Urinary bladder (tissue), 4 donors: ENCODE data around the gene ST8SIA6. TPM values are rescaled to one million over a fixed set of nuclear protein-coding genes. Genes with fewer than 3 reads are reported as not detected.

Experiments
- DNase-seq: peaks from one replicate; pipeline ENCODE4 v3.0.0-alpha.2; 2015; ENCODE audit errors: extremely low spot score
- H3K27ac ChIP-seq: one replicate; pipeline ENCODE4 v1.5.1; 2013; ENCODE audit warnings: low read depth, mild to moderate bottlenecking, moderate library complexity
- H3K36me3 ChIP-seq: one replicate; pipeline ENCODE4 v1.6.1; 2013; ENCODE audit warnings: mild to moderate bottlenecking, moderate library complexity; ENCODE audit not compliant: insufficient read depth
- H3K4me1 ChIP-seq: one replicate; pipeline ENCODE4 v1.6.1; 2013; ENCODE audit warnings: mild to moderate bottlenecking, moderate library complexity; ENCODE audit not compliant: insufficient read depth
- H3K4me3 ChIP-seq: one replicate; pipeline ENCODE4 v1.5.1; 2013; ENCODE audit warnings: low read depth, low read length
- WGBS: extraction: QIAGEN DNeasy Blood & Tissue Kit; methylation state at CpG from one replicate; pipeline ENCODE4 v1.1.7; 2013; 5-methylcytosine and 5-hydroxymethylcytosine counted together
- polyA plus RNA-seq: library from polyadenylated mRNA; stranded (reverse); fragments of 200-250 nt; gene quantifications from one replicate; pipeline ENCODE4 v1.2.3, GENCODE V29; 2013
- total RNA-seq: library from RNA; depleted of rRNA; stranded (reverse); fragments of >200 nt; gene quantifications from one replicate; pipeline ENCODE4 v1.2.3, GENCODE V29; 2014
- donor health status: healthy with polysubstance abuse.
- donor health status: healthy.

The ST8SIA6 gene
- total and polyA plus RNA-seq, 2 donors: 0.79 to 3.7 TPM

DNA sequence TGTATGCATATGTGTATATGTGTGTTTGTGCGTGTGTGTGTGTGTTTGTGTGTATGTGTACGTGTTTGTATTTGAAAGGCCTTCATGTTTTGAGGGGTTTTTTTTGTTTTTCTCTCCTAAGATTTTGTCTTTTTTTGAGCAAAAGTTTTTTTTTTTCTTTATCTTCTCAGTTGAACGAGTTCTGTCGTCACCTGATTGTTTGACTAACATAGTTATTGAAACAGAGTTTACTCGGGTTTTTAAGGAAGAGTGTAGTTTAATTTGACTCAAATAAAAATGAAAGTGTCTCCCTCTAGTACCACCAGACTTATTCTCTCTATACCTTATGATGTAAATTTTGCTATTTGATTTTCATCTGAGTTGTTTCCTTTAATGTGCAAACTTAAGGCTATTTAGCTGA, 73.5 kb downstream of the ST8SIA6 start:
- DNase-seq: no peak
- 55% methylated on average over 5 of the region's 5 CpGs for WGBS
- H3K4me1 ChIP-seq: no peaks in the 10 kb centered on the region
- H3K36me3 ChIP-seq: no peaks in the 10 kb centered on the region
- no peak overlapping the region for H3K4me3 ChIP-seq
- no peak overlapping the region for H3K27ac ChIP-seq

DNA sequence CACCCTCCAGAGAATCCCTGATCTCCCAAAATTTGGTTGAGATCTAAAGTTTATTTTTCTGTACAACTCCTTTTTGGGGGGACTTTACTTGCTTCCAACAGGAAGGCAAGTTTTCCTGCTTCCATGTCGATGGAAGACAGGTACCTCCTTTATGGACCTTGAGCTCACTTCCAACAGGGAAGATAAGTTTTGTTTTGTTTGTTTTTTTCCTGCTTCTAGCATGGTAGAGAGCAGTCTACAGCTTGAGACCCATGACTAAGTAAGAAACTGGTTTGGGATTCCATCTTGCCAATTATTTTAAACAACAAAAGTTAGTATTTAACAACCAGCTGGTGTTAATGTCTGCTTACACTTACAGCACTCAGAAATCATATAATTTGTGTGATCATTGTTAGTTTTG, 74.4 kb downstream of the ST8SIA6 start:
- no peaks in the 10 kb centered on the region for H3K36me3 ChIP-seq
- H3K4me1 ChIP-seq: no peaks in the 10 kb centered on the region
- no peak for DNase-seq
- no peak overlapping the region for H3K27ac ChIP-seq
- H3K4me3 ChIP-seq: no peak overlapping the region
- 41% methylated on average over 1 of the region's 1 CpG for WGBS

DNA sequence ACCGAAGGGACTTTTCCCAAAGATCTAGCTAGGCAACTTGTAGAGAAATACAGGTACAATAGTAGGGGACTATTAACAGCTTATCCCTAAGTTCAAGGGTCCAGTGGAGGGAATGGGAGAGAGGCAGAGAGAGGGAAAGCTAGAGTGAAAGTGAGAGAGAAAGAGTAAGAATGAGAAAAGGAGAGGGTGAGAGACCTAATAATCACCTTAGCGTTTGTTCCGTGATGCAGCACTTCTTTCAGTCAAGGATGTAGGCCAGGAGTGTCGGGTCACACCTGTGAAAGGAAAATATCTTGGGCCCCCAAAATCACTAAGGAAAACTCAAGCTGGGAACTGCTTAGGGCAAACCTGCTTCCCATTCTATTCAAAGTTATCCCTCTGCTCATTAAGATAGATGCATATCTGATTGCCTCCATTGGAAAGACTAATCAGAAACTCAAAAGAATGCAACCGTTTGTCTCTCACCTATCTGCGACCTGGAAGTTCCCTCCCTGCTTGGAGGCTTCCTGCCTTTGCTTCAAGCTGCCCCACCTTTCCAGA, 75.2 kb downstream of the ST8SIA6 start:
- Histone ChIP-seq H3K36me3 (no peaks in the 10 kb centered on the region), H3K4me3 (no peak overlapping the region), H3K27ac (no peak overlapping the region), H3K4me1 (no peaks in the 10 kb centered on the region)
- no peak for DNase-seq
- WGBS: 52% methylated on average over 6 of the region's 6 CpGs

DNA sequence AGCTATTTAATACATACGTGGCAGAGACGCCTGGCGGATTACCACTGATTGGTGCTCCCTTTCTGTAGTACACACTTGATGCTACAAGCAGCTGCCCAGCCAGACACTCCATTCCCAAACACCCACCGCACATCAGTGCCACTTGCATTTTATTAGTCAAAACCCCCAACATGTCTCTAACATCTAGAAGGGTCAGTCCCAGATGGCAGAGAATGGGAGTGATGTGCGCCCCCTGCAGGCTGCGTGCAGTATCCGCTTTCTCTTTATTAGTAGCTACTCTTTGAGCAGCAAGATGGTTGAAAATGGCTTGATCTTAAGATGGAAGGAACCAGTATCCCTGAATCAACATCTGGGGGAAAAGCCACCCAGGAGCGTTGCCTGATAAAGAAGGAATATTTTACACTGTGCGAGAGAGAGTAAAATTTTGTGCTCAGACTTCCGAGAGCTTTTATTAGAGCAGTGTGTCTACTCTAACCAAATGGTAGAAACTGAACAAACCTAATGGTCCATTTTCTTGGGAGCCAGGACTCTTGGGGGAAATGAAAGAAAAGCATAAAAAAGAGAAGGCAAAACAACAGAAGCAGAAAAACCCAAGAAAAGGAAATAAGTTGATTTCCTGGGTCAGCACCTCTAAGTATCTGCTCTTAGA, 78.3 kb downstream of the ST8SIA6 start:
- H3K4me1 ChIP-seq: no peaks in the 10 kb centered on the region
- no peak overlapping the region for H3K27ac ChIP-seq
- no peak for DNase-seq
- H3K4me3 ChIP-seq: no peak overlapping the region
- WGBS: 82% methylated on average over 10 of the region's 10 CpGs
- H3K36me3 ChIP-seq: no peaks in the 10 kb centered on the region

DNA sequence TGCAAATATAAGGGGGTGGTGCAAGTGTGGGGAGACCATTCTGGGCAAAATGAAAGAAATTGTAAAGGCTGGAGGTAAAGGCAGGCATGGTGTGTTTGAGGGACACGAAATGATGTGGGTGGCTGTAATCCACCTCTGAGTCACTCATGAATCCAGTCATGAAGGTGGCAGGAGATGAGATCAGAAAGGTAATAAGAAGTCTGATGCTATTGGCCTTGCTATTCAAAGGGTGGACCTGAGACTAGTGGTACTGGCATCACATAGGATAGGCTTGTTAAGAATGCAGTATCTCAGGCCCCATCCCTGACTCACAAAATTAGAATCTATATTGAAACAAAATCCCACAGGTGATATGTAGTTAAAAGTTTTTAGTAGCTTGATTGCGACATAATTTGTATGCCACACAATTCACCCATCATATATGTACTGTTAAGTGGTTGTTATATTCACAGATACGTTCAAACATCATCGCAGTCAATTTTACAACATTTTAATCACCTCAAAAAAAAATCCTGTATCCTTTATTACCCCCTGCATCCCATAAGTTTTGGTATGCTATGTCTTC, 85.6 kb downstream of the ST8SIA6 start:
- no peak for DNase-seq
- Histone ChIP-seq H3K27ac (no peak overlapping the region), H3K4me1 (no peaks in the 10 kb centered on the region), H3K36me3 (no peaks in the 10 kb centered on the region), H3K4me3 (no peak overlapping the region)
- WGBS: 88% methylated on average over 4 of the region's 4 CpGs

DNA sequence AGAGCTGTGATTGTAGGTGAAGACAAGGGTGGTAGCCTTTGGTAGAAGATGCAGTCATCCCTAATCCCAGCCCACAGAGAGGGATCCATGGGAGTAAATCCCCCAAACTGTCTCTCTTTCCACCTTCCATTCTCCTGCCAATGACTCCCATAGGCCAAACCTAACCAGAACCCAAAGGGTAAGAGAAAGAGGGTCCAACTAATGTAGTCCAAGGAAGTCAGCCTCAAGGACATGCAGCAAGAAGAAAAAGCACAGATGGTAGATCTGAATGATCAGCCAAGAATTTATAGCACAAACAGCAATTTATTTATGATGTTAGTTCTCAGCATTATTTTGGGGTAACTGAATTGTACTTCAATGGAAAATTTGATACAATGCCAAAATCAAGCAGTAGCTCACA, 87.7 kb downstream of the ST8SIA6 start:
- Histone ChIP-seq H3K27ac (no peak overlapping the region), H3K4me3 (no peak overlapping the region), H3K4me1 (no peaks in the 10 kb centered on the region), H3K36me3 (no peaks in the 10 kb centered on the region)
- no peak for DNase-seq

DNA sequence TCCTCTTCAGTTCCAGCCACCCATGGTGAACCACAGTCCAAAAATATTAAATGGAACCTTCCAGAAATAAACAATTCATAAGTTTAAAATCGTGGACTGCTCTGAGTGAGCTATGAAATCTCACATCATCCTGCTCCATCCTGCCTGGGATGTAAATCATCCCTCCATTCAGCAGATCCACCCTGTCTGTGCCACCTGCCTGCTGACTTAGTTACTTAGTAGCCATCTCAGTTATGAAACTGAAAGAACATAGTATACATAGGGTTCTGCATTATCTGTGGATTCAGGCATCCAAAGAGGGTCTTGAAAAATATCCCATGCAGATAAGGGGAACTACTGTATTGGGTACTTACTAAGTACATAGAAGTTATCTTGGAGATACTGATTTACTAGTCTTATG, 89.0 kb downstream of the ST8SIA6 start:
- Histone ChIP-seq H3K4me3 (no peak overlapping the region), H3K27ac (no peak overlapping the region), H3K36me3 (no peaks in the 10 kb centered on the region), H3K4me1 (no peaks in the 10 kb centered on the region)
- no peak for DNase-seq
- WGBS: 37% methylated on average over 1 of the region's 1 CpG

DNA sequence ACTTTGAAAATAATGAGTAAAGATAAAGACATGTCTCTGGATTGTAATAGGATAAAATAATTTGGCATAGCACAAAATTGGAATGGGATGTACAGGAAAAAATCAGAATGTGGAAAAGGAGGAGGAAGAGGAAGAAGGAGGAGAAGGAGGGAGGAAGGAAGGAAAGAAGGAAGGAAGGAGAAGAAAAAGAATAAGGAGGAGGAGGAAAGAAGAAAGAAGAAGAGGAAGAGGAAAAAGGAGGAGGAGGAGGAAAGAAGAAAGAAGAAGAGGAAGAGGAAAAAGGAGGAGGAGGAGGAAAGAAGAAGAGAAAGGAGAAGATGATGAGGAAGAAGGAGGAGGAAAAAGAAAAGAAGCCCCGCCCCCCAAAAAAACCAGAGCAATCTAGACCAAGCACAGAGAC, 95.9 kb downstream of the ST8SIA6 start:
- H3K4me1 ChIP-seq: no peaks in the 10 kb centered on the region
- no peak overlapping the region for H3K4me3 ChIP-seq
- no peak for DNase-seq
- WGBS: 90% methylated on average over 1 of the region's 1 CpG
- H3K27ac ChIP-seq: no peak overlapping the region
- H3K36me3 ChIP-seq: no peaks in the 10 kb centered on the region

DNA sequence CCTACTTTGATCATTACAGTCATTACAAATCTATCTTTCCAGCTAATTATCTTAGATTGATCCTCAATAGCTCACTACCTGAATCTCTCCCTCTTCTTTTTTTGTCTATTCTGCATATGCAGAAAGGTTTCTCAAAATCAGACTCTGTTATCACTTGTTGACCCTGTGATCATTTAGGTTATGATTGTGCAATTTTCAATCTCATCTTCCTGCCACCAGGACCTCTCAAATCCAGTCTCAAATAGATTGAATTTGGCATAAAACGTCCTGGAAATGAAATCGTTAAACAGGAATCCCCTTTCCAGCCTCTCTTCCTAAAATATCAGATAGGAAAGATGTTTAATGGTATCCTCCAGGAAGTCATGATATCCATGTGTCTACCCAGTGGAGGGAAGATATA, 96.6 kb downstream of the ST8SIA6 start:
- Histone ChIP-seq H3K4me3 (no peak overlapping the region), H3K36me3 (no peaks in the 10 kb centered on the region), H3K4me1 (no peaks in the 10 kb centered on the region), H3K27ac (no peak overlapping the region)
- no peak for DNase-seq
- 72% methylated on average over 2 of the region's 2 CpGs for WGBS

DNA sequence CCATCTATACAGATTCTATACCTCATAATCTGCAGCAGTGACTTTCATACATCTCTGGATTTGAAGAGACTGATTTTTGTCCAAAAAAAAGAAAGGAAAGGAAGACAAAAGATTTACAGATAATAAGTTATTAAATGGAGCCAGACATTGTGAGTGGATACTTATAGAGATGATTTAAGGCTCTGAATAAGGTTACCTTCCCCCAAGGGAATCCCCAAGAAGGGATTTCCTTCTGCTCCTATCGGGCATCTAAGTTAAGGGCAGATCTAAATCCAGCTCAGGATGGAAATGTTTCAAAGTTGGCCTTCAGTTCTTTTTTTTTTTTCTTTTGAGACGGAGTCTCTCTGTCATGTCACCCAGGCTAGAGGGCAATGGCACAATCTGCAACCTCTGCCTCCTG, 97.6 kb downstream of the ST8SIA6 start:
- 82% methylated on average over 2 of the region's 2 CpGs for WGBS
- DNase-seq: no peak
- Histone ChIP-seq H3K27ac (no peak overlapping the region), H3K36me3 (no peaks in the 10 kb centered on the region), H3K4me3 (no peak overlapping the region), H3K4me1 (no peaks in the 10 kb centered on the region)

DNA sequence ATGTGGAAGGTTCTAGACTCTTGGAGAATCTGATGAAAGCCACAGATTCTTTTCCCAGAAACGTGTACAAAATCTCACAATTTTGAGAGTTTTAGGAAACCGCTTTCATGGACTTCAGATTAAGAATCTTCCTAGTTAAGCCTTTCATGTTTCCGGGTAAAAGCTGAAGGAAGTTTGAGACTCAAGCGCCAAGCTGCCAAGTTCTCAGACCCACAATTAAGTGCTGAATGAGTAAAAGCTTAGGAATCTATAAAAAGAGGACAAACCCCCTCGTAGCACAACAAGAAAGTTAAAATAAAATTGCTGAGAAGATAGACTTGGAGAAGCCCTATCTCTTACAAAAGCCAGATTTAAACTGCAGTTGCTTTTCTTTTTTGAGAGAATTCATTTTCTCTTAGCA, 99.6 kb downstream of the ST8SIA6 start:
- no peaks in the 10 kb centered on the region for H3K36me3 ChIP-seq
- no peak overlapping the region for H3K4me3 ChIP-seq
- no peaks in the 10 kb centered on the region for H3K4me1 ChIP-seq
- no peak overlapping the region for H3K27ac ChIP-seq
- 58% methylated on average over 5 of the region's 5 CpGs for WGBS
- DNase-seq: no peak

DNA sequence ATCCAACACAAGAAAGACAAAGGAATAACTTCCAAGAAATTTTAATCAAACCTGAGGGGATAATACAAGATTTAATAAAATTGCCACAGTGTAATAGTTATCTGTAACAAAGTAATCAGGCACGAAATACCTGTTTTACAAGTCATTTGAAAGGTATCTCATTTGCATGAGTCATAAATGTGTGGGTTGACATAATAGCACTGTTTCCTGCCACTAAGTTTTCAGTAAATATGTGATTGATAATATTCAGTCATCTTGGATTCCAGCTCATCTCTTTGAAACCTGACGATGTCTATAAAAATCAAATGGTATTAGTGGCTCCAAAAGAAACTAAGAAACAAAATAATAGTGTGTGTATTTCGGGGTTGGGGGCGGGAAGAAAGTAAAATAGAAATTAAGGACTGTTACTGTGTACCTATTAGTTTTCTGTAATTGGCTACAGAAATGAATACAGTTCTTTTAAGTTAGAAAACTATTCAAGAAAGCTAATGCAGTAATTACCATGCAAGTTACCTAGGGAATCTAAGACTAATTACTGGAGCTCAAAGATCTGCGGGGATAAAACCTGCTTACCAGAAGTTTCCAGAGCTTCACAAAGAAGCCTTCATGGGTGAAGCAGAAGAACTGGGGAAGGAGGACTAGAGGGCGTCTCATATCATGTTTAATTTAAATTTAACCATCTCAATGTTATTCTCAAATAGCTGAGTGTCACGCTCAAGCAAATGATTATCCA, 100.7 kb downstream of the ST8SIA6 start:
- no peak for DNase-seq
- 78% methylated on average over 7 of the region's 7 CpGs for WGBS
- no peaks in the 10 kb centered on the region for H3K4me1 ChIP-seq
- no peaks in the 10 kb centered on the region for H3K36me3 ChIP-seq
- H3K27ac ChIP-seq: no peak overlapping the region
- no peak overlapping the region for H3K4me3 ChIP-seq

DNA sequence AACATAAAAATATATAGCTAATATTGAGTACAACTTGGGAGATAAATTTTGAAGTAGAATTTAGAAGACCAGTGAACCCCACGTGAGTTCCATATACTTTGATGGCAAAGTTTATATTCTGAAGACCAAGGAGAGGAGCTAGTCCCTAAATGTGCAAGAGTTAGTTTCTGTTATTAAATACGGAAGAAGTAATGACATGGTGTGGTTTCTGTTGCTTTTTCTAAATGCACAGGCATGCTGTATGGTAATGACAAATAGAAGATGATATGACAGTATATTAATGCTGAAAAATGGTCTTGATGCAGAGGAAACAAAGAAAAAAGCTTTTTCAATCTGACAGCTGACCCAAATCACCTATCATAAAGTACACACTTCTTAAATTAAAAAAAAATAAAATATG, 101.8 kb downstream of the ST8SIA6 start:
- Histone ChIP-seq H3K36me3 (no peaks in the 10 kb centered on the region), H3K4me1 (no peaks in the 10 kb centered on the region)
- 82% methylated on average over 2 of the region's 2 CpGs for WGBS

DNA sequence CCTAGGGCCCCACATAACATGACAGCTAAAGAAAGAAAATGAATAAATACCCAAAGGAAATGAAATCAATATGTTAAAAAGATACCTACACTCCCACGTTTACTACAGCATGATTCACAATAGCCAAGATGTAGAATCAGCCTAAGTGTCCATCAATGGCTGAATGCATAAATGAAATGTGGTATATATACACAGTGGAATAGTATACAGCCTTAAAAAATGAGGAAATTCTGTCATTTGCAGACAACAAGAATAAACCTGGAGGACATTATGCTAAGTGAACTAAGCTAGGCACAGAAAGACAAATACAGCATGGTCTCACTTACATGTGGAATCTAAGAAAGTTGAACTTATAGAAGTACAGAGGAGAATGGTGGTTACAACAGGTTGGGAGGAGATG, 102.9 kb downstream of the ST8SIA6 start:
- 78% methylated on average over 1 of the region's 1 CpG for WGBS
- Histone ChIP-seq H3K4me3 (no peak overlapping the region), H3K36me3 (no peaks in the 10 kb centered on the region), H3K4me1 (no peaks in the 10 kb centered on the region), H3K27ac (no peak overlapping the region)
- no peak for DNase-seq

More for the DNA sequence above, 101.8 kb downstream of the ST8SIA6 start:
- Histone ChIP-seq H3K27ac (no peak overlapping the region), H3K4me3 (no peak overlapping the region)
- no peak for DNase-seq
